HG02870 (cell line): ENCODE measurements around the gene IL17RD.

ENCODE experiments used
- ATAC-seq: cut with Tn5 transposase; IDR thresholded peaks from one replicate; pipeline ENCODE4 v1.9.1; 2021; ENCODE audit warnings: mild to moderate bottlenecking, moderate library complexity; ENCODE audit not compliant: unreplicated experiment

The IL17RD gene

GRCh38 chr3:57158813-57159738 lies 6.1 kb downstream of the IL17RD start:
- no peak for ATAC-seq

GRCh38 chr3:57158325-57158724 lies 6.8 kb downstream of the IL17RD start:
- no peak for ATAC-seq

GRCh38 chr3:57157545-57157944 lies 7.6 kb downstream of the IL17RD start:
- ATAC-seq, result no peak

- no peak for ATAC-seq
Measured at GRCh38 chr3:57155310-57155643, 9.9 kb downstream of the IL17RD start.

GRCh38 chr3:57154470-57155309 lies 10.5 kb downstream of the IL17RD start:
- no peak for ATAC-seq

GRCh38 chr3:57152151-57153143 lies 12.7 kb downstream of the IL17RD start:
- no peak for ATAC-seq

GRCh38 chr3:57151749-57152148 lies 13.4 kb downstream of the IL17RD start:
- ATAC-seq, result no peak

- ATAC-seq, result no peak
Measured at GRCh38 chr3:57151021-57151449, 14.1 kb downstream of the IL17RD start.

GRCh38 chr3:57150113-57150581 lies 15.0 kb downstream of the IL17RD start:
- ATAC-seq, result no peak

- no peak for ATAC-seq
Measured at GRCh38 chr3:57147071-57147470, 18.1 kb downstream of the IL17RD start.

GRCh38 chr3:57145852-57146251 lies 19.3 kb downstream of the IL17RD start:
- ATAC-seq, result no peak

- no peak for ATAC-seq
Measured at GRCh38 chr3:57144952-57145351, 20.2 kb downstream of the IL17RD start.

GRCh38 chr3:57143886-57144459 lies 21.2 kb downstream of the IL17RD start:
- no peak for ATAC-seq

GRCh38 chr3:57142411-57142723 lies 22.8 kb downstream of the IL17RD start:
- ATAC-seq, result no peak

- no peak for ATAC-seq
Measured at GRCh38 chr3:57141719-57142410, 23.3 kb downstream of the IL17RD start.

- no peak for ATAC-seq
Measured at GRCh38 chr3:57140894-57141293, 24.3 kb downstream of the IL17RD start.

GRCh38 chr3:57135964-57136719 lies 29.0 kb downstream of the IL17RD start:
- no peak for ATAC-seq

- no peak for ATAC-seq
Measured at GRCh38 chr3:57133157-57133556, 32.0 kb downstream of the IL17RD start.

- ATAC-seq, result no peak
Measured at GRCh38 chr3:57132674-57133073, 32.5 kb downstream of the IL17RD start.
